Colonic mucosa (tissue), 4 donors: ENCODE results near the gene MKRN1. TPM values are rescaled to one million over a fixed set of nuclear protein-coding genes. Genes with fewer than 3 reads are reported as not detected.

ENCODE experiments used
- DNase-seq: peaks from one replicate; pipeline ENCODE4 v3.0.0-alpha.2; 2020
- H3K27ac ChIP-seq: fragments of 200-600 bp; one replicate; pipeline ENCODE4 v1.8.0; 2021
- H3K27me3 ChIP-seq: fragments of 200-600 bp; one replicate; pipeline ENCODE4 v1.8.0; 2021
- H3K36me3 ChIP-seq: fragments of 200-600 bp; one replicate; pipeline ENCODE4 v1.8.0; 2021
- H3K4me1 ChIP-seq: fragments of 200-600 bp; one replicate; pipeline ENCODE4 v1.8.0; 2021; ENCODE audit warnings: mild to moderate bottlenecking
- H3K4me3 ChIP-seq: fragments of 200-600 bp; one replicate; pipeline ENCODE4 v1.8.0; 2021
- H3K9ac ChIP-seq, 2 donors: one replicate each; pipeline ENCODE4 v1.7.0; 2013; ENCODE audit warnings: control low read depth in 2 of 2, low read depth in 2 of 2, low read length in 2 of 2
- H3K9me3 ChIP-seq: fragments of 200-600 bp; one replicate; pipeline ENCODE4 v1.8.0; 2021
- intact Hi-C: fragments of 100-400 bp; cut with DNase I; formaldehyde crosslinking; loops from one replicate; pipeline ENCODE4 v1.14.1; 2022
- total RNA-seq, 2 donors: library from RNA; stranded (reverse); fragmentation: NEBNext Ultra II Directional in 1 of 2; extraction: Animal tissue kit (Norgen Biotek cat#: 25700) in 1 of 2; gene quantifications; one replicate each; pipeline ENCODE4 v1.2.1, GENCODE V29; 2021
- TF ChIP-seq, protein P1 (sequence below): fragments of 200-600 bp; IDR thresholded peaks from one replicate; pipeline ENCODE4 v1.8.0; 2022; ENCODE audit warnings: antibody characterized with exemption, mild to moderate bottlenecking
- donor health status: healthy.
- donor health status: DM: no; HTN: no; CAD: no.
- donor health status: DM: no; HTN: no; CAD: no.

The MKRN1 gene
- total RNA-seq, 2 donors from 2014 or later, result 175 to 240 TPM

GRCh38 chr7:140451716-140452115 lies 27.6 kb downstream of the MKRN1 start:
- Histone ChIP-seq H3K9me3 (no peaks in the 10 kb centered on the region), H3K27me3 (no peaks in the 10 kb centered on the region), H3K4me3 (no peak overlapping the region), H3K36me3 (no peaks in the 10 kb centered on the region), H3K27ac (peak overlapping the region; percentile 54), H3K4me1 (peaks cover 6% of the 10 kb centered on the region), H3K9ac (peak overlapping the region in 1 of 2 donors; percentile 27)
- no peak for DNase-seq
- intact Hi-C loops, result no loop called here
- TF ChIP-seq, protein P1, sequence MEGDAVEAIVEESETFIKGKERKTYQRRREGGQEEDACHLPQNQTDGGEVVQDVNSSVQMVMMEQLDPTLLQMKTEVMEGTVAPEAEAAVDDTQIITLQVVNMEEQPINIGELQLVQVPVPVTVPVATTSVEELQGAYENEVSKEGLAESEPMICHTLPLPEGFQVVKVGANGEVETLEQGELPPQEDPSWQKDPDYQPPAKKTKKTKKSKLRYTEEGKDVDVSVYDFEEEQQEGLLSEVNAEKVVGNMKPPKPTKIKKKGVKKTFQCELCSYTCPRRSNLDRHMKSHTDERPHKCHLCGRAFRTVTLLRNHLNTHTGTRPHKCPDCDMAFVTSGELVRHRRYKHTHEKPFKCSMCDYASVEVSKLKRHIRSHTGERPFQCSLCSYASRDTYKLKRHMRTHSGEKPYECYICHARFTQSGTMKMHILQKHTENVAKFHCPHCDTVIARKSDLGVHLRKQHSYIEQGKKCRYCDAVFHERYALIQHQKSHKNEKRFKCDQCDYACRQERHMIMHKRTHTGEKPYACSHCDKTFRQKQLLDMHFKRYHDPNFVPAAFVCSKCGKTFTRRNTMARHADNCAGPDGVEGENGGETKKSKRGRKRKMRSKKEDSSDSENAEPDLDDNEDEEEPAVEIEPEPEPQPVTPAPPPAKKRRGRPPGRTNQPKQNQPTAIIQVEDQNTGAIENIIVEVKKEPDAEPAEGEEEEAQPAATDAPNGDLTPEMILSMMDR, result no peak

GRCh38 chr7:140448781-140449480 lies 30.4 kb downstream of the MKRN1 start:
- no peak for DNase-seq
- Histone ChIP-seq H3K36me3 (no peaks in the 10 kb centered on the region), H3K4me1 (no peaks in the 10 kb centered on the region), H3K4me3 (no peak overlapping the region), H3K9me3 (no peaks in the 10 kb centered on the region), H3K27me3 (no peaks in the 10 kb centered on the region), H3K9ac (no peak overlapping the region), H3K27ac (no peak overlapping the region)
- intact Hi-C loops, result loop anchor here (10.0 kb wide), 1 partner anchor 104 kb away; no protein-coding TSS in a partner anchor
- TF ChIP-seq, protein P1, result no peak

GRCh38 chr7:140447841-140448240 lies 31.5 kb downstream of the MKRN1 start:
- Histone ChIP-seq H3K4me3 (no peak overlapping the region), H3K36me3 (no peaks in the 10 kb centered on the region), H3K4me1 (no peaks in the 10 kb centered on the region), H3K9ac (no peak overlapping the region), H3K9me3 (no peaks in the 10 kb centered on the region), H3K27ac (no peak overlapping the region), H3K27me3 (no peaks in the 10 kb centered on the region)
- no peak for DNase-seq
- TF ChIP-seq, protein P1, result no peak
- intact Hi-C loops, result loop anchor here (10.0 kb wide), 1 partner anchor 103 kb away; no protein-coding TSS in a partner anchor

- Histone ChIP-seq H3K4me1 (no peaks in the 10 kb centered on the region), H3K27me3 (no peaks in the 10 kb centered on the region), H3K9ac (no peak overlapping the region), H3K36me3 (no peaks in the 10 kb centered on the region), H3K9me3 (no peaks in the 10 kb centered on the region), H3K27ac (no peak overlapping the region), H3K4me3 (no peak overlapping the region)
- intact Hi-C loops, result loop anchor here (10.0 kb wide), 1 partner anchor 102 kb away; no protein-coding TSS in a partner anchor
- TF ChIP-seq, protein P1, result no peak
- DNase-seq, result no peak
These were observed 32.8 kb downstream of the MKRN1 start for GRCh38 chr7:140446467-140446866.

- Histone ChIP-seq H3K27ac (no peak overlapping the region), H3K36me3 (no peaks in the 10 kb centered on the region), H3K4me1 (no peaks in the 10 kb centered on the region), H3K4me3 (no peak overlapping the region), H3K27me3 (no peaks in the 10 kb centered on the region), H3K9ac (no peak overlapping the region), H3K9me3 (no peaks in the 10 kb centered on the region)
- intact Hi-C loops, result loop anchor here (10.0 kb wide), 1 partner anchor 97 kb away; no protein-coding TSS in a partner anchor
- TF ChIP-seq, protein P1, result no peak
- no peak for DNase-seq
These were observed 37.8 kb downstream of the MKRN1 start for GRCh38 chr7:140441519-140441918.
